ENCODE measurements around the gene TMBIM4. TPM values are rescaled to one million over a fixed set of nuclear protein-coding genes. Genes with fewer than 3 reads are reported as not detected.
A peak's percentile ranks its signal among the peaks of the same experiment; 100 is the strongest.

TMBIM4 gene
- total RNA-seq, 1 experiment from 2014 or later, result 46.1 TPM

DNA sequence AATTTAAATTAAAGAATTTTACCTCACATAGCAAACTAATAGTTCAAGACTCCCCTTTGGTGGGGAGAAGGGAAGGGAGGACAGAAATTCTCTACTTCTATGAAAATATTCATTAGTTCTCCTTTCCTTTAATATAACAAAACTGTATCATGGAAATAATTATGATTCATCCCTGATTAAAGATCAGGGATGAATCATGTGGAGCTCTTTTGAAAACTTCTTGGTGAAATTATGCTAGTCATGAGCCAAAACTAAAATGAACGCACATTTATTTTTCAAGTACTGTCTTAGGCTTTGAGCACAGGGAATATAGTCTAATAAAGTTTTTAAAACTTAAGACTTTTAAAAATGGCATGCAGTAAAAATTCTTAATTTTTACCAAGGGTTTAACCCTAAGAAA is 17.1 kb downstream of the TMBIM4 start:
- DNase-seq (ENCODE audit: low read depth), result no peak
- in situ Hi-C loops (cut with HindIII; ENCODE audit: low pct_unique_long_range_greater_than_20kb, low sequenced_read_pairs), result no loop called here

DNA sequence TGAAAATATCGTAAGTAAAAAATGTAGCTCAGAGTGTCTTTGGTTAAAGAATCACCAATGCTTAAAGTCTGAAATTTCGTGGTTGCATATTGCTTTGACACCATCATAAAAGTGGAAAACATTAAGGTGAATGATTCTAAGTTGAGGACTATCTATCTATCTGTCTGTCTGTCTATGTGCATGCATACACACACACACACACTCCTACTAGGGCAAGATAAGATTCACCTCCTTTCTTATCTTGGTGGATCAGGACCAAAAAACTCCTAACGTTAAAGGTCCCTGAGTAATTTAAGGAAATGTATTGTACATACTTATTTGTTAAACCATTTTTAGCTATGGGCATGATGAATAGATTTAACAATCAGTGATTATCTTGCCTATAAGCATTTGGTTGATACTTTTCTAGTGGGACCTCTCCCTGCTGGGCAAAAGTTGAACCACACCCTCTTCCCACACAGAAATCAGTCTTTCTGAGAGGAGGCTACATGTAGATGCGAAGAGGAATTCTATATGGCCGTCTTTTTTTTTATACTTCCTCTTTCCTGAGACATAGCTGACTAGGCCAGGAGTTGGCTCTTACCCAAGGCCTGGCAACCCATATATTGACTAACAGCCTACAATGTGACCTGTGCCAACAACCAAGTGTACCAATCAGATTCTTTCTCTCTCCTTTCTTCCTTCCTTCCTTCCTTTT is 19.9 kb downstream of the TMBIM4 start:
- in situ Hi-C loops (cut with HindIII; ENCODE audit: low pct_unique_long_range_greater_than_20kb, low sequenced_read_pairs), result no loop called here
- no peak for DNase-seq (ENCODE audit: low read depth)

DNA sequence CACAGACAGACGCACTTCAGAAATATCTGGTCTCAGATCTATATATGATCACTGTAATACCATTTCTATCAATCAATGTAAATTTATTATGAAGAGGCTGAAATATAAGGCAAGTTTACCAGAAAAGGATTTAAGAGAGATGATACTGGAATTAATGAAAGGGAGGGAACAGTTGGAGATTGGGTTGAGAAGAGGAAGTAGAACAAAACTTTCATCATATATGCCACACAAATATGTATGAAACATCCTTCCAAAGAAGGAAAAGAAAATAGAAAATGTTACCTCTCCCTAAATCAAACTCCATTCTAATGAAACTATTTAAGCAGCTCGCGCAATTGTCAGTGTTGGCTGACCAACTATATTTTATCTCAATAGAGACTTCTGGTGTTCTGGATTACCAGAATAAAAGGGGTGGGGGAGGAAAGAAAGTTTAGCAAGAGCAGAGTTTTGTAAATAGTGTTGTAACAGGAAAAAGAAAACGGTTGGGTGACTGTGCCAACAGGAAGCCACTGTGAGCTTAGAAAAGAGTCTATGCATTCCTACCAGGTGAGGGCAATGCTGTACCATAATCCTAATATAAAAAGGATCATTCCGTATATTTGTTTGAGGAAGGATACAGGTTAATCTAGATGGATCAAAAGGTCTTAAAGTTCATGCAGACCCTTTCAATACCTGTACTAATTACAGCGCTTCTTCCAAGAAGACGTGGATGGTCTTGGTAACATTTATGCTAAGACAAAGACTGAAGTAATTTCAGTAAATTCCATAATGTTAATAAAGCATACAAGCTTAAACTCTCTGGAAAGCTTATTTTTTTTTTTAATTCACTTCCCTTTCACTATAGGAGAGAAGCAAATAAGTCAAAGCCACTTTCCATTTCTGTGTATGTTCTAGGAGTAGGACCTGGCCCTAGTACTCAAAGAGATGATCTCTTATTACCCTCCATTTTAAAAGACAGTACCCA is 24.7 kb downstream of the TMBIM4 start:
- in situ Hi-C loops (cut with HindIII; ENCODE audit: low pct_unique_long_range_greater_than_20kb, low sequenced_read_pairs), result no loop called here
- DNase-seq (ENCODE audit: low read depth), result peak; percentile 74

DNA sequence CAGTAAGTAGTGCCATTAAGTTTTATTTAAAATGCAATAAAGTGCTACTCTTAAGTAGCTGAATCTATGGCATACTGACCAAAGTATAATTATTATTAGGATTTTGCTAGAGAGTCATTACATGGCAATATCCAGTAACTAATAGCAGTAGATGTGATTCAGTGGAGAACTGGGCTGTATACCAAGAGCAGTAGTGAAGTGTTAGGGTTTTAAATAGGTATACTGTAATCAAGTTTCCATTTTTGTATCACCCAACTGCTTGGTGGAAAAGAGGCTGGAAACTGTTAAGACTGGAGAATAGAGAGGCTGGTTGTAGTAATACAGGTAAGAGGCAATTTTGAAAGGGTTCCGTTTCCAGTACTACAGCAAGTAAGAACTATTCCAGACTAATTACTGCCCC is 25.9 kb downstream of the TMBIM4 start:
- DNase-seq (ENCODE audit: low read depth), result no peak
- in situ Hi-C loops (cut with HindIII; ENCODE audit: low pct_unique_long_range_greater_than_20kb, low sequenced_read_pairs), result no loop called here

DNA sequence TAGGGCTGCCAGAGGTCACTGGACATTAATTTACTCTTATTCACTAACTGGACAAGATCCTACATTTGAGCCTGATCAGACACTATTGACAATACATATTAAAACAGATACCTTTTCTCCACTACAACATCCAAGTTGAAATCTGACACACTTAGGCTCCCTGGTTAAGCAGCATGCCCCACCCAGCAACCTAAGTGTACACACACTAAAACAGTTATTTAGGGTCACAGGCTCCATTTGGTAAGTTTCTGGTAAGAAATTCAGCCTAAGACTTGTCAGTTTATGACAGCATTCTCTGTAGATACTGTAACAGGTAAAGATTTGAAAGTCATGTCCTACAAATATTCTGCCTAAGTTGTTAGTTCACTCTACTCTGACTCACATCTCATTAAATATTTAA is 27.0 kb downstream of the TMBIM4 start:
- in situ Hi-C loops (cut with HindIII; ENCODE audit: low pct_unique_long_range_greater_than_20kb, low sequenced_read_pairs), result no loop called here
- no peak for DNase-seq (ENCODE audit: low read depth)

DNA sequence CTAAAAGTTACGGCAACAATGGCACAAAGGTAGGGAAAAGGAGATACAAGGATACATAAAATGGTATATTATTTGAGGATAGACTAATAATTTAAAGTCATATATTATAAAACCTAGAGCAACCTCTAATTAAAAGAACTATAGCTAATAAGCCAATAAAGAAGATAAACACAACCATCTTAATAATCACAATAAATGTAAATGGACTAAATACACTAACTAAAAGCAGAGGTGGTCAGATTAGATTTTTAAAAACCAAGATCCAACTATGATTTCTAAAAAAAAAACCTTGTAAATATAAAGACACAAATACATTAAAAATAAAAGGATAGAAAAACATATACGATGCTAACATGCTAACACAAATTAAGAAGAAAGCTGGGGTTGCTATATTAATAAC is 28.5 kb downstream of the TMBIM4 start:
- in situ Hi-C loops (cut with HindIII; ENCODE audit: low pct_unique_long_range_greater_than_20kb, low sequenced_read_pairs), result no loop called here

DNA sequence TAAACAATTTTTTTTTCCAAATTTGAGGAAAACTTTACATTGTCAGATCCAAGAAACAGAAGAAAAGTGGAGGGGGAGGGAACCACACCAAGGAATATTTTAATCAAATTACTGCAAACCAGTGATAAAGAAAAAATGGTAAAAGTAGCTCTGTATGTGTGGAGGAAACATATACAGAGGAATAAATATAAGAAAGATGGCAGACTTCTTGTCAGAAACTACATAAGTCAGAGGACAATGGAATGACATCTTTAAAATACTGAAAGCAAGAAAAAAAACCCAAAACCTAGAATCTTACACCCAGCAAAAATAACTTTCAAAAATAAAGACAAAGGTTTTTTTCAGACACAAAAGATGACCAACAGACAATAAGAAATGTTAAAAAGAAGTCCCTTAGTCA is 29.1 kb downstream of the TMBIM4 start:
- in situ Hi-C loops (cut with HindIII; ENCODE audit: low pct_unique_long_range_greater_than_20kb, low sequenced_read_pairs), result no loop called here

More for the DNA sequence above, 28.5 kb downstream of the TMBIM4 start:
- no peak for DNase-seq (ENCODE audit: low read depth)

DNA sequence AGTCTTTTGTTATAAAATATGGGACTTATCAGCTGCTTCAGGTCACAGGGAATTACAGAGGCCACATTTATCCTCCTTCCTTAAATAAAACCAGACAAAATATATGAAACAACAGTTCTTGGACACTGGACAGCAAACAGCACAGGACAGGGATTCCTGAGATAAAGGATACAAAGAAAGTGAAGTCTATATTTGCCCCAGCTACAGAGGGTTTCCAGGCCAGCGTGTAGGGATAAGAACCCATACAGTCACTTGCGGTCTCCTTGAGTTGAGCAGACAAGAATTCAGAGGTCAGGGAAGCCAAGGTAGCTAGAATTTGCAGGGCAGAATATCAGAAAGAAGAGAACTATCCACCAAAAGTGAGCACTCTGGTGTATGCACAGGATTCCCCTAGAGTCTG is 30.5 kb downstream of the TMBIM4 start:
- DNase-seq (ENCODE audit: low read depth), result no peak
- in situ Hi-C loops (cut with HindIII; ENCODE audit: low pct_unique_long_range_greater_than_20kb, low sequenced_read_pairs), result no loop called here

More for the DNA sequence above, 29.1 kb downstream of the TMBIM4 start:
- DNase-seq (ENCODE audit: low read depth), result peak; percentile 37

DNA sequence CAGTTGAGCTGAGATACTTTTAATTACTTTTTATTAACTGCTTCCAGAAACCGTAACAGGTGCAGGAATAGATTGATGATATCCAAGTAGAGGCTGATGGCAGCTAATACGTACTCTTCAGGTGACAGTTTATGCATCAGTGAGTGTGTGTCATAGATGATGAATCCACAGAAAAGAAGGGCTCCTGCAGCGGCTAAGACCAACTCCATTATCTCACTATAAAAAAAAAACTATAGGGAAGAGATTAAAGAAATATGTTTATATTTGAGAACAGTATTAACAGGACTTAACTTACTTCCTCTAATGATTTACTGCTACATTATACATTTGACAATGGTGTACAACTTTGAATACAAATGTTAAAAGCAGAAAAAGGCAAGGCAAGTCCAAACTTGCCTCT is 31.9 kb downstream of the TMBIM4 start:
- in situ Hi-C loops (cut with HindIII; ENCODE audit: low pct_unique_long_range_greater_than_20kb, low sequenced_read_pairs), result no loop called here
- DNase-seq (ENCODE audit: low read depth), result peak; percentile 71

DNA sequence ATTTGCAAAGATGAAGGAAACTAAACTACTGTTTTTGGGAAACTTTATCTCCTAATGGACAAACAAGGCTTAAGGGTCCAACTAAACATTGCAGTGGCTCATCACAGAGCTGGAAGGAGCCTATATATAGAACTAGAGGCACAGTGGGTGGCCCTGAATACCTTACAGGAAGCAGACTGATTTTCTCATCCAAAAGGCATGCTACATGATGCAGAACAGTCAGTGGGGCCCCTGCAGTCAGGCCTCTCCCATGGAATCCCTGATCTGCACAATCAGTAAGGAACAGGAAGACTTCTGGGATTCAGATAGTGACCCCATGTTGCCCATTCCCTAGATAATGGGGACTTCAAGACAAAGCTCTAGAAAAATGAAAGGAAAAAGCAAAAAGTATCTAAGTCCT is 37.4 kb downstream of the TMBIM4 start:
- peak; percentile 82 for DNase-seq (ENCODE audit: low read depth)
- in situ Hi-C loops (cut with HindIII; ENCODE audit: low pct_unique_long_range_greater_than_20kb, low sequenced_read_pairs), result no loop called here

DNA sequence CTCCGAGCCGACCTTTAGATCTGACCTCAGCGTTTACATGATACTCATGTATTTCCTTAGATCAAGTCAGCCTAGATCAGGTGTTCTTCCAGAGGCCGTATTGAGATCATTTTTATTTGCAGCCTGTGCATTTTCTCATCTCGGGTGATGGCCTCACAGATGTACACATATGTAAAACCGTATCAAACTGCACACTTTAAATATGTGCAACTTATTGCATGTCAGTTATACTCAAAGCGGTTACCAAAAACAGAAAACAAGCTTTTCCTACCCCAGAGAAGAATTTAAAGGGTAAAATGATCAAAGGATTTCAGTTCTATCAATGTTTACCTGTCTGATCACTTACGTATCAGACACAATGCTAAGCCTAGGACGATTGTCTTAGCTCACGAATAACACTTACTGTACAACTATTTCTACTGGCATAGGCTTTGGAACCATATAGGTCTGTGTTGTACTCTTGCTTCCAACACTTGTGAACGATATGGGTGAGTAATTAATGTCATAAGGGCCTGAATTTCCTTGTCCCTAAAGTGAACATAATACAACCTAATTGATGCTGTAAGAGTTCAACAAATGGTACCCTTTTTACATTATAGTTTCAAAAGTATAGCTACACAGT is 38.6 kb downstream of the TMBIM4 start:
- in situ Hi-C loops (cut with HindIII; ENCODE audit: low pct_unique_long_range_greater_than_20kb, low sequenced_read_pairs), result no loop called here

DNA sequence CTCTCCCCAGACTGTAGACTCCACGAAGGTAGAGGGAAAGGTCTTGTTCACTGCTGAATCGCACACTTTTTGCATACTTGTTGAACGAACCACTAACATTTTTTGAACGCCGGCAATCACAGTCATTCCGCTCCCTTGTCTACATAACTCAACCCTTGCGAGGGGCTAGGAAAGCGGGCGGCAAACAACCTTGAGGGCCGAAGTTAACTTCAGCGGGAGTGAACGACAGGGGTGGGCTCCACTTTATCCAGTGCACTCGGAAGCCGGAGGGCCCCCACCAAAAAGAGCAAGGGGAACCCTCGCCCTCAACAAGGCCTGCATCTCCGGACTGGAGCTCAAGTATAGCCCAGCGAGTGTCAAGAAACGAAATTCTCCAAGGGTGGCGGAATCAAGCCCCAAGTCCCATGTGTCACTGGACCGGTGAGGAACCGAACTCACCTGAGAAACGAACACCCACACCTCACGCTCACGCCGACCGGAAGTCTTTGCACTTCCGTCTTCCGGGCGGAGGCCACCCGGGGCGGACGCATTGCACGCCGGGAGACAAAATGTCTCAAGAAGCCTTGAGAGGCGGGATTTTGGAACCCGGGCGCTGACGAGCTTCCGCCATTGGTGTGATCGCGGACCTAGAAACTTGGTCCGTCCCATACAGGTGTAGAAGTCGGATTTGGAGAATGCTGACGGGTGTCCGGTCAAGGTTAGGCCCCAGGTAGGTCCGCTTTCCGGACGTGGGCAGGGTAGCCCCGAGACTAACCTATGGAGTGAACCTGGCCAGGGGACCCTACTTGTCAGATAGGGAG is 39.3 kb downstream of the TMBIM4 start, which contains the start of gene LLPH:
LLPH (minus strand) TSS at position 484 of the 800 bp plus-strand sequence. CDS start 1,644 bp downstream, outside the sequence.
- in situ Hi-C loops (cut with HindIII; ENCODE audit: low pct_unique_long_range_greater_than_20kb, low sequenced_read_pairs), result no loop called here
- DNase-seq (ENCODE audit: low read depth), result peak; percentile 91

More for the DNA sequence above, 38.6 kb downstream of the TMBIM4 start:
- DNase-seq (ENCODE audit: low read depth), result no peak

DNA sequence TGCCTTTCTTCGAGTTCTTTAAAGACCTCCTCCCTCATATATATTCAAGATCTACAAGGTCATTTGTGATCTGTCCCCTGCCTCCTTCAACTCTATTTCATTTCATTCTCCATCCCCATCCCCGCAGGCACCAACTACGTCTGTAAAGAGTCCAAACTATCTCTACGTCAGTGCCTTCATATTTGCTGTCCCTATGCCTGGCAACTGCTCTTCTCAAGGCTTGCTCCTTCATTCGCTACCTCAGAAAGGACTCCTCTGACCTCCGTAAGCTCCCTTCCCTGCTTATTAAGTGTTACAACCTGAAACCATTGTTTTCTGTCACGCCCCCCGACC is 39.9 kb downstream of the TMBIM4 start:
- in situ Hi-C loops (cut with HindIII; ENCODE audit: low pct_unique_long_range_greater_than_20kb, low sequenced_read_pairs), result no loop called here
- peak; percentile 25 for DNase-seq (ENCODE audit: low read depth)

DNA sequence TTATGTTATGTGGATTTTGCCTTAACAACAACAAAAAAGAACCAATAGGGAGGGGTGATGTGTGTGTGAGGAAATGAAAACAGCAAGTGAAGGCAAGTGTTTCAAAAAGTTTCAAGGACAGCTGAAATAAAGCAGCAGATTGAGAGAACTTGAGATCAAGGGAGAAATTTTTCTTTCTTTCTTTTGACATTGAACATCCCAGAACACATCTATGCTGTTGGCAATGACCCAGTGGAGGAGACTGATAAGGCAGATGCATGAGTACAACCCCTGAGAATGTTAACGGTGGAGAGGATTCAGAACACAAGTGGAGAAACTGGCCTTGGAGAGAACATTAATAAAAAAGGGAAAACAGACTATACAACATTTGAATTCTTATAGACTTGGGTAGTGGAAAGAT is 42.1 kb downstream of the TMBIM4 start:
- DNase-seq (ENCODE audit: low read depth), result no peak
- in situ Hi-C loops (cut with HindIII; ENCODE audit: low pct_unique_long_range_greater_than_20kb, low sequenced_read_pairs), result no loop called here

DNA sequence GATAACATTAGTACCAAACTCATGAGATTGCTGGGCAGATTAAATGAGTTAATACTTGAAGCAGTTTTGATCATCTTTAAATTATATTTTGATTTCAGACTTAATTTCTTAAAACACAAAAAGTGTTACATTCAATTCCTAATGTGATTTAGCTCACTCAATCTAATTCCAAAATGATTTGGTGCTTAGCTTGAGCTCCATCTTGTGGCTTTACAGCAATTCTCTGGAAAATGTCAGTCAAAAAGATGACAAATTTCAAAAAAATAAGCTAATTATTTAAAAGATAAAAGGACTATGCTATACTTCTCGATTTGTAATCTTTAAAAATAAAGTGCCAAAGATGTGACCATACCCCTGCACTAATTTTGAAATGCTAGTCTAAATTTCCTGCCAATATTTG is 49.3 kb downstream of the TMBIM4 start:
- DNase-seq (ENCODE audit: low read depth), result no peak
- in situ Hi-C loops (cut with HindIII; ENCODE audit: low pct_unique_long_range_greater_than_20kb, low sequenced_read_pairs), result loop anchor here (25.0 kb wide), 1 partner anchor 808 kb away; no protein-coding TSS in a partner anchor

DNA sequence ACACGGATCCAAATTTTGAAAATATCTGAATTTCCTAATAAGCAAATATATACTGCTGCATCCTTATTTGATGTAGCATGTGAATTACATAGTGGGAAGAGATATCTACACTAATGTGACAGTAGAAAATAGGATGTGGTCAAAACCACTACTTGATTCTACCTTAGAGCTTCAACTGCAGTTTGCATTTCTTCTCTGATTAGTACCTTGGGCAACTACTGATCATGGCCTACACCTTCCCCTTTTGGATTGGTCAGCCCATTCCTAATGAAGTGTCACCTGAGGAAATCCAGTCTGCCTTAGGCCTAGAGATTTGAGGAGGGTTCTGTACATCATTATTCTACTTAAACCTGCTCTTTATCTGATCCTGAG is 49.9 kb downstream of the TMBIM4 start:
- in situ Hi-C loops (cut with HindIII; ENCODE audit: low pct_unique_long_range_greater_than_20kb, low sequenced_read_pairs), result loop anchor here (25.0 kb wide), 1 partner anchor 808 kb away; no protein-coding TSS in a partner anchor
- DNase-seq (ENCODE audit: low read depth), result no peak

DNA sequence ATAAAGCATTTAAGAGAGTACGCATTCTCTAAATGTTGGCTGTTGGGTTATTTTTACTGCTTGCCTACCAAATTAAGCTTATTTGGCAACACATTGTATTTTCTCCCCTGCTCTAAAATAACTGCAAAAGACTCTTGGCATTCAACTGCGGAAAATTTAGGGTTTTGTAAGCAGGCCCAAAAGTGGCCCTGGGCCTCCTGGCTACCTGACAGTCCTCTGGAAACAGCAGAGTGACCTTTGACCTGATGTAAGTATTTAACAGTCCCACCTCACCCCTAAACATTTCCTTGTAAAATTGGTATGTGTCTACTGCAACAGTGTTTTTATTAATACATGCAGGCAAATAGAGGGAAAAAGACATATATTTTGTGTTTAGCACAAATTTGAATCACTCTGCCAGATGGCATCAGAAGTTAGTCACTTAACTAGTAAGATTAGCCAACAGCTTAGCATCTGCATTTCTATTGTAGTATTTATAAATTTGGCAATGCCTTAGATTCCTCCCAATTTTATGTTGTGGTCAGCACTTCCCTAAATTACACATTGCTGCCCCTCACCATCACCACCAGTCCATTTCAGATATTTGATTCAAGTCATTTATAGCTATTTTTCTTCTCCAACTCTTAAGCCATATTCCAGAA is 50.4 kb downstream of the TMBIM4 start:
- in situ Hi-C loops (cut with HindIII; ENCODE audit: low pct_unique_long_range_greater_than_20kb, low sequenced_read_pairs), result loop anchor here (25.0 kb wide), 1 partner anchor 807 kb away; no protein-coding TSS in a partner anchor
- no peak for DNase-seq (ENCODE audit: low read depth)
